IPS-20b (cell line): ENCODE results near the gene LMX1B.

ENCODE experiments used
- H3K27ac ChIP-seq: one replicate; pipeline ENCODE4 v1.5.1; 2013; ENCODE audit warnings: low read length
- H3K27me3 ChIP-seq: 2 replicates; pipeline ENCODE4 v1.6.1; 2013; ENCODE audit warnings: mild to moderate bottlenecking, low read length, inconsistent platforms; ENCODE audit not compliant: insufficient read depth
- H3K36me3 ChIP-seq: 2 replicates; pipeline ENCODE4 v1.6.1; 2013; ENCODE audit warnings: low read depth, mild to moderate bottlenecking, inconsistent platforms, low read length, moderate library complexity; ENCODE audit not compliant: insufficient read depth
- H3K4me1 ChIP-seq: 2 replicates; pipeline ENCODE4 v1.6.1; 2013; ENCODE audit warnings: mild to moderate bottlenecking, control low read depth, inconsistent platforms, low read length, moderate library complexity; ENCODE audit not compliant: insufficient read depth
- H3K4me3 ChIP-seq: 2 replicates; pipeline ENCODE4 v1.5.1; 2013; ENCODE audit warnings: mild to moderate bottlenecking, low read length, inconsistent platforms
- H3K9ac ChIP-seq: 2 replicates; pipeline ENCODE4 v1.6.1; 2013; ENCODE audit warnings: low read depth, mild to moderate bottlenecking, inconsistent platforms, low read length, moderate library complexity
- H3K9me3 ChIP-seq: 2 replicates; pipeline ENCODE4 v1.6.1; 2013; ENCODE audit warnings: mild to moderate bottlenecking, low read depth, low read length, inconsistent platforms; ENCODE audit not compliant: insufficient read depth

LMX1B gene

DNA sequence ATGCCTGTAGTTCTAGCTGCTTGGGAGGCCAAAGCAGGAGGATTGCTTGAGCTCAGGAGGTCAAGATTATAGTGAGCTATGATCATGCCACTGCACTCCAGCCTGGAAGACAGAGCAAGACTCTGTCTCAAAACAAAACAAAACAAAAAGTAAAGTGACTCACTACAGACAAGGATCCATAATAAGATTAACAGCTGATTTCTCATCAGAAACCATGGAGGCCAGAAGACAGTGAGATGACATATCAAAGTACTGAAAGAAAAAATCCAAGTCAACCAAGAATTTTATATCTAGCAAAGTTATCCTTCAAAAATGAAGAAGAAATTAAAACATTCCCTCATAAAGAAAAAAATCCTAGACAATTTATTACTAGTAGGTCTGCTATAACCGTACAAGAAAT is 121.8 kb downstream of the LMX1B start:
- H3K36me3 ChIP-seq, result no peaks in the 10 kb centered on the region
- H3K27ac ChIP-seq, result no peak overlapping the region
- peaks cover 5% of the 10 kb centered on the region; the same call in 1 of the 2 replicates for H3K9me3 ChIP-seq
- H3K27me3 ChIP-seq, result peaks cover 18% of the 10 kb centered on the region; the same call in 1 of the 2 replicates
- no peak overlapping the region for H3K4me3 ChIP-seq
- H3K4me1 ChIP-seq, result no peaks in the 10 kb centered on the region
- H3K9ac ChIP-seq, result no peak overlapping the region

DNA sequence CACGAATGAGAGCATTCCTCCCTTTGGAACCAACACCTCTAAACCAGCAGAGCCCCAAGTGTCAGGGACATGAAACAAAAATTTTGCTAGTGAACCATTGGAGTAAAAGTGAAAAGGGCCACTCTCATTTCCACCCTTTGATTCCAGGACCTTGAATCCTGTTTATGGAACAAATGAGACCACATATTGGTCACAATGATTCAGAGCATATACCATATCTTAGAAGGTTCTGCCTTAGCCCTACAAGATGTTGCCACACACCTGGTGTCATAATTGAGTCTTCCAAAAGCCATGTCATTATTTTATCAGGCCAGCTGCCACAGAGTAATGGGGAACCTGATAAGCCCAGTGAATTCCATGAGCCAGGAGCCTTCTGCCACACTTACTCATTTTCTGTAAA is 124.8 kb downstream of the LMX1B start:
- H3K4me3 ChIP-seq, result no peak overlapping the region
- H3K36me3 ChIP-seq, result no peaks in the 10 kb centered on the region
- H3K4me1 ChIP-seq, result no peaks in the 10 kb centered on the region
- H3K9ac ChIP-seq, result no peak overlapping the region
- H3K27ac ChIP-seq, result no peak overlapping the region
- peaks cover 29% of the 10 kb centered on the region; the same call in 1 of the 2 replicates for H3K27me3 ChIP-seq
- peaks cover 5% of the 10 kb centered on the region; the same call in 1 of the 2 replicates for H3K9me3 ChIP-seq

DNA sequence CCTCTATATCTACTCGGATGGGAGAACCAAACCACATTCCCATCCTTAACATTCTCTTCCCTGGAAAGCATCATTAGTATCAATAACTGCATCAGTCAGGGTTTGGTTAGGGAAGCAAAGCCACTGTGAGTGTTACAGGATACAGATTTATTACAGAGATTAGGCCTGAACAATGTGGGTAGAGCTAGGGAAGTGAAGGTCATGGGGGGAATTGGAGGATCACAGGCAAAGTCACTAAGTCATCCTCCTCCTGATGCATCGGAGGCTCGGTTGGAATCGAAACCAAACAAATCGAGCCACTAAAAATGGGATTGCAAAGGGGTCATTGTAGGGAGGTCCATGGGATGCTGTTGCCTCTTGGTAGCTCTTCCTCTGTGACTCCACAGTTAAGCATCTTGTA is 129.3 kb downstream of the LMX1B start:
- Histone ChIP-seq H3K9ac (no peak overlapping the region), H3K4me3 (no peak overlapping the region), H3K27ac (no peak overlapping the region), H3K36me3 (no peaks in the 10 kb centered on the region), H3K27me3 (peaks cover 38% of the 10 kb centered on the region; the same call in 1 of the 2 replicates), H3K9me3 (no peaks in the 10 kb centered on the region), H3K4me1 (no peaks in the 10 kb centered on the region)

DNA sequence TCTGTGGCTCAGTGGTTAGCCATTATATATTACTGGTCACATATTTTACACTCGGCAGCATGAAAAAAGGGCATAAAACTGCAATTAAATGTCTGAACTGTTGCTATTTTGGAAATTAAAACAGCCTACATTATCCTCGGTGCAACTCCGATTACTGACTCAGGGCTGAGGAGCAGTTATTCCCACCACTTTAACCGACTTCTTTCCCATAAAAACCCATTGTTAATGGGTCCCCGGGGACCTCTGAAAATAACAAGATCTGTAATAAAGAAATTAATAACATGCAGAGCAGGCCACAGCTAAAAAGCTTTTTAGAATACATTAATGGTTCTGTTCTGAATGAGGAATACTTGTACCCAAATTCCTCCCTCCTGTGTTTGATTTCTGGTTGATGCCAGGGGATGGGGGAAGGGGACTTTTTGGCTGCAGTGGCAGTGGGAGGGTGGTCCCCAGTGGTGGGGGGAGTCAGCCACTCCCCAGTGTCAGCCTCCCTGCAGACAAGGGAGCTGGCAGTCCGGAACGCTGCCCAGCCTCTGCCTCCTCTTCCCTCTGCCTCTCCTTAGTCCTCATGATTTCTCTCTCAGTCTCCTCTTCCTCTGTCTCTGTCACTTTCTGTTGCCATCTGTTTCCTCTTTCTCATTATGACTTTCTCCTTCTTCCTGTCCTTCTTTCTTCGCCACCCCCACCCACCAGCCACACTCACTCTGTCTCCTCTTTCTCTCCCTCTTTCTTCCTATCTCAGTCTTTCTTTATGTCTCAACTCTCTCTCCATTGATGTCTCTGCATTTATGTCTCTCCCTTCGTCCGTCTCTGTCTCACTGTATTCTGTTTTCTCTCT is 132.1 kb downstream of the LMX1B start:
- Histone ChIP-seq H3K9me3 (no peaks in the 10 kb centered on the region), H3K4me1 (no peaks in the 10 kb centered on the region), H3K27ac (no peak overlapping the region)

More for the DNA sequence above, 132.1 kb downstream of the LMX1B start:
- H3K4me3 ChIP-seq, result no peak overlapping the region
- H3K27me3 ChIP-seq, result peaks cover 17% of the 10 kb centered on the region; the same call in 1 of the 2 replicates
- no peak overlapping the region for H3K9ac ChIP-seq
- no peaks in the 10 kb centered on the region for H3K36me3 ChIP-seq
